GM19099 (cell line): ENCODE data around the gene DHDDS.

Experiments
- POLR2A ChIP-seq: IDR thresholded peaks from 3 replicates; pipeline ENCODE4 v1.6.1; 2011; ENCODE audit warnings: low read depth; ENCODE audit not compliant: insufficient read length; ENCODE audit errors: extremely low read depth

The DHDDS gene

DNA sequence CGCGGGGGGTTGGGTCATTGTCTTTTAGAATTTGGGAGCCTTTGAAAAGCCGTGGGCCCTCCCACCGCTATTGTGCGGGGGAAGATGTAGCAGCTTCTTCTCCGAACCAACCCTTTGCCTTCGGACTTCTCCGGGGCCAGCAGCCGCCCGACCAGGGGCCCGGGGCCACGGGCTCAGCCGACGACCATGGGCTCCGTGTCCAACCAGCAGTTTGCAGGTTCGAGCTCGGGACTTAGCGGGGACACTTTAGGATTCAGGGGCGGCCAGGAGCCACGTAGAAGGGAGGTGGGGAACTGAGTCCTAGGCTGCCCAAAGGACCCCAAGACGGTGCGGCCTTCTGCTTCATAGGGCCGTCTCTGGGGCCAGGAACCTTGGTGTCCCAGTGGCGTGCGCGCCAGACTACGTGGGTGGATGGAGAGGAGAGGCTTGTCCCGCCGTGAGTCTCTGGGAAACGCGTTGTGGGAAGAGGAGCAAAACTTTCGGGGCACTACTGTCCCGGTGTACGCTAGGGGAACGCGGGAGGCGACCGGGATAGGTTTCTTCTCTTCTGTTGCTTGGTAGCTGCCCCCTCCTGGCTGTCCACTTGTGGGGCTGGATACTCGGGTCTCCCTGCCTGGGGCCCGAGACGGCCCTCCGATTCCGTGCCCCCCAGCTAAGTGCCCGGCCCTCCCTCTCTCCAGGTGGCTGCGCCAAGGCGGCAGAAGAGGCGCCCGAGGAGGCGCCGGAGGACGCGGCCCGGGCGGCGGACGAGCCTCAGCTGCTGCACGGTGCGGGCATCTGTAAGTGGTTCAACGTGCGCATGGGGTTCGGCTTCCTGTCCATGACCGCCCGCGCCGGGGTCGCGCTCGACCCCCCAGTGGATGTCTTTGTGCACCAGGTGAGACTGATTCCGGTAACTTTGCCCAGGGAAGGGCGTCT, 21.2 kb upstream of the DHDDS start, which contains the start of gene LIN28A:
Gene LIN28A (plus strand): TSS at position 112 of the 918 bp plus-strand sequence. CDS start 75 bp downstream, at position 187.
- no peak for TF ChIP-seq POLR2A

DNA sequence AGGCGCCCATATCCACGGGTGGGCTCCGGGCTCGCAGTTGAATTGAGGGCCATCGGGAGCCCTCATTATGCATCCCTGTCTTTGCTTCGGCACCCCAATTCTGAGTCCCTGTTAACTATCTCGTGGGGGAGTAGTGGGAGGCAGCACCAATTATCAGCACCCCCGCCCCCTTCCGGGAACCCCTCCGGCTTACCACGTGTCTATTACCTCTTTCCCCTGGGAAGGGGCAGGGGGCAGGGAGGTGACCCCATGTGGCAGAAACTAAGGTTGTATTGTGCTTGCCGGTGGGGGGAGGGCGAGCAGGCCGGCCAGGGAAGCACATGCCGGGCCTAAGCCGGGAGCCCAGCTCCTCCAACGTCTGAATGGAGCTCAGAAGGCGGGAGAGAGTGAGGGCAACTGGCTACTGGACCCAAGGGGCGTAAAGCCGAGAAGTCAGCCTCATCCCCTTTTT, 20.5 kb upstream of the DHDDS start:
- no peak for TF ChIP-seq POLR2A

- TF ChIP-seq POLR2A = no peak
Measured at GRCh38 chr1:26412180-26412840, 19.8 kb upstream of the DHDDS start.

GRCh38 chr1:26413031-26413430, 19.1 kb upstream of the DHDDS start:
- TF ChIP-seq POLR2A = no peak

- TF ChIP-seq POLR2A = no peak
Measured at GRCh38 chr1:26417111-26417759, 14.9 kb upstream of the DHDDS start.

DNA sequence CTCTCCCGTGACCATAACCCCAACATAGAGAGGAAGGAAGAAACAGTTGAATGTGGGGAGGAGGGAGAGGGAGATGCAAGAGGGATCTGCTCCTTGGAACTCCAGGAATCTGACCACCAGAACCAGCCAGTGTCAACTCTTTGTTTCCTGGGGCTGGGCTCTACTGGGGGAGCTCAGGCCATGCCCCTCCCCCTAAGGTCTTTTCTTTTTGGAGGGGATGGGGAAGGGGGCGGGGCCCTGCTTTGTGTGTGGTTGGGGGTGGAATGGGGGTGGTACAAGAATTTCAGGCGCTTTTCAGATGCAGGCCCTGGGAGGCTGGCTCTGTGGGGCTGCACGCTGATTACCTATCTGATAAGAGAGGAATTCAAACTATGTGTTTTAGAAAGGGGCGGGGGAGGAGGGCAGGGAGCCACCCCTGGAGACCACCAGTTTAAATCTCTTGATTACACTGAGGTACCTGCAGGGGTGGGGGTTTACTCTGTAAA, 13.2 kb upstream of the DHDDS start:
- no peak for TF ChIP-seq POLR2A

GRCh38 chr1:26419494-26419893, 12.6 kb upstream of the DHDDS start:
- no peak for TF ChIP-seq POLR2A

- TF ChIP-seq POLR2A = no peak
Measured at GRCh38 chr1:26429721-26430120, 2.4 kb upstream of the DHDDS start.

- no peak for TF ChIP-seq POLR2A
Measured at GRCh38 chr1:26432793-26433192, 672 bp downstream of the DHDDS start.

DNA sequence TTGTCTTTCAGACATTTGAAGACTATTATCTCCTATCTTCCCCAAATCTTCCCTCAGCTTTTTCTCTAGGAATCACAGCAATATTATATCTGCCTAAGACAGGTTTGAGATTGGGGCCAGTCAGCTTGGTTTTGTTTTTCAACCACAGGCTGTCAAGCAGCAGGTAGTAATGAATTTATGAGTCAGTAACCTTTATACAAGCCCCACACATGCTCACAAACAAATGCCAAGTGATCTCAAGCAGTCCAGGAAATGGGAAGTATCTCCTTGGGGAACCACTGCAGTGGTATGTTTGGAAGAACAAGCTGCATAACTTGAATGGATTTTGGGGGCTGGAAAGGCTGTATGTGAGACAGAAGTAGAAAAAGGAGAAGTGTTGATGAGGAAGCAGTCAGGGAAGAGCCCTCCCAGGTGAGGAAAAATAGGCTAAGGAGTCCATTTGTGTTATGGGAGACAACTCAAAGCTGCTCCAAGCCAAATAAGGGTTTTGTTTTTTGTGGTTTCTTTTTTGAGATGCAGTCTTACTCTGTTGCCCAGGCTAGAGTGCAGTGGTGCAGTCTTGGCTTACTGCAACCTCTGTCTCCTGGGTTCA, 2.1 kb downstream of the DHDDS start:
- no peak for TF ChIP-seq POLR2A

GRCh38 chr1:26438041-26438440, 5.9 kb downstream of the DHDDS start:
- no peak for TF ChIP-seq POLR2A

- TF ChIP-seq POLR2A = no peak
Measured at GRCh38 chr1:26440259-26440658, 8.1 kb downstream of the DHDDS start.

DNA sequence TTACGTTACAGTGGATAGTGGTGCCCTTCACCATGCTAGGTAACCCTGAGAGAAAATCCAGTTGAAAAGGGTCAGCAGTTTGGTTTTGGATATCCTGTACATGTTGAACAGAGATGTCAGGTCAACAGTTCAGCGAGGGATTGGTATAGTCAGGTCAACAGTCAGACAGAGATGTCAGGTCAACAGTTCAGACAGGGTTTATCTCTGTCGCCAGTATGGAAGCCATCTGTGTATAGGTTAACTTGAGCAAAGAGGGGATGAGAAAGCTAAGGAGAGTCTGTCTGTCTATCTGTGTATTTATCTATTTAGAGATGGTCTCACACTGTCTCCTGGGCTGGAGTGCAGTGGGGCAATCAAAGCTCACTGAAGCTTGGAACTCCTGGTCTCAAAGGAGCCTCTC, 17.7 kb downstream of the DHDDS start:
- TF ChIP-seq POLR2A = no peak

GRCh38 chr1:26450908-26451307, 18.8 kb downstream of the DHDDS start:
- no peak for TF ChIP-seq POLR2A
